GM19438 (cell line): Measurements from ENCODE around the gene OBSCN.

Experiments
- ATAC-seq: cut with Tn5 transposase; IDR thresholded peaks from one replicate; pipeline ENCODE4 v1.9.1; 2021; ENCODE audit warnings: low read depth; ENCODE audit not compliant: unreplicated experiment

The OBSCN gene

GRCh38 chr1:228392111-228392936 is 184.5 kb downstream of the OBSCN start:
- no peak for ATAC-seq

DNA sequence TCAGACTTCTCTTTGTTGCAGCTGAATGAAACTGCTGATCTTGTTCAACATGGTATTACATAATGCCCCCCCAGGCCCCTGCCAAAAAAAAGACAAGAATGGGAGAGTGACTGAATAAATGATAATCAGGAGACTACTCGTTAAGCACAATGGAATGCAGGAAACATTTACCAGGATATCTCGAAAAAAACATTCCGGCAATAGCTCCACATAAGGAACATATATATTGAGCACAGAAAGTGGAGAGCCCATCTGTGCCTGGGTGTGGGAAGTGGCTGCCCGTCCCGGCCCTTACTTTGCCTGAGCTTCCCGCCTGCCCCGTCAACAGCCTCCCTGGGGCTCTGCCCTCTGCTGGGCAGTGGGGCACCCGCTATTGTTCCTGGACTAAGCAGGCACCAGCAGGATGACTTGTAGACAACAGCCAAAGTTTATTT is 185.4 kb downstream of the OBSCN start:
- ATAC-seq = no peak

- ATAC-seq = no peak
Observed at GRCh38 chr1:228393811-228394570, 186.1 kb downstream of the OBSCN start.

DNA sequence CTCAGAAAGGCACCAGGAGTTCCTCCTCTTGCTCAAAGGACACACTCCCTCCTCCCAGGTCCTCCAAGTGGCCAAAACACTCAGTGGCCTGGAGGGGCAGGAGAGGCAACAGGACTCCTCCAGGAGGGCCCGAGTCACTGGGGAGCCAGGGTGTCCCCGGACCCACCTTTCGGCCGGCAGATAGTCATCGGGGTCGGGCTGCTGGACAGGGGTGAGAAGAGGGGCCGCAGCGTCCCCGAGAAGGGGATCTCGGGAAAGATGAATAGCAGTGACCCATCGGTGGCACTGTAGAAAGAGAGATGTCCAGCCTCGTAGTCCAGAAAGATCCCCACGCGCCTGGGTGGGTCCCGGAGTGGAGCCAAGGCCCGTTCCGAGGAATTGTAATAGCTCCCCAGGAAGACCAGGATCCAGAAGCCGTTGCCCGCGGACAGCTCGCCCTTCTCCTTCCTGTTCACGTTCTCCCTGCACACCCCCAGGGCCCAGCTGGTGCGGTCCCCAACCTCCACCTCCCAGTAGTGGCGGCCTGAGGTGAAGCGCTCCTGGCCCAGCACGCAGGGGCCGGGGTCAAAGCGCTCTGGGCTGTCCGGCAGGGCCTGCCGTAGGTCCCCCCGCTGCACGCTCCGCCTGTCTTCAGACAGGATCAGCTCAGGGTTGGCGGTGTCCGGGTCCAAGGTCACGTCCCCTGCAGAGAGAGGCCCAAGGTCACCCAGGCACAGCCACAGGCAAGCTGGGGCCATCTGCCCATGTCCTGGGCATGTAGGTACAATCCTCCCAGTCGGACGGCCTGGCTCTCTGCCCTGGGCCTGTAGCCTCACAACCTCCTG is 186.9 kb downstream of the OBSCN start:
- no peak for ATAC-seq

GRCh38 chr1:228396770-228397662 is 189.2 kb downstream of the OBSCN start:
- no peak for ATAC-seq

GRCh38 chr1:228397966-228398365 is 190.1 kb downstream of the OBSCN start:
- no peak for ATAC-seq

GRCh38 chr1:228398741-228399461 is 191.1 kb downstream of the OBSCN start:
- ATAC-seq = no peak

DNA sequence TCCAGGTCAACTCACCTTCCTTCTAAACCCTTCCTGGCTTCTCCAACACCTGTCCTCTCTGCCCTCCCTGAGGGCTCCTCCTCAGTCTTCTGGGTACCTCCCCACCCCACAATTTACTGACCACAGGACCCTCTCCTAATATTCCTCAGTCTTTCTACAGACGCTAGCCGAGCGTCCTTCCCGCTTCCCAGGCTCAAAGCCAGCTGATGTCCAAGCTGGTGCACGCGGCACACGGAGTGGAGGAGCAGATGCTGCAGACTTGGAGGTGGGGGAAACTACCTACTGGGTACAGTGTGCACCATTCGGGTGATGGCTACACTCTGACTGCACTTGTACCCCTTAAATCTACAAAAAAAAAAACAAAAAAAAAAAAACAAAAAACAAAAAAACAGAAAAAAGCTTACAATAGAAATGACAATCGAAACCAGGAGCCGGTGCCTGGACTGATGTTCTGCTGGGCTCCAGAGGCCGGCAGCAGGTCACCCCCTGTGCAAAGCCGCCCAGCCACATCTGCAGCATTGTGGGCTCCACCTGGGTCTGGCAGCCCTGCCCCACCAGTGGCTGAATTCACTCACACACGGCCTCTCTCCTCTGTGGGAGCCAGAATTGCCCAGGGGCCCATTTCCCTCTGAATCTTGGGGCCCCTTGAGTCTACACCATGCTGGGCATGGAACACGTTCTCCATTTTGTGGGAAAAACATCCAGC is 191.8 kb downstream of the OBSCN start:
- ATAC-seq = no peak

DNA sequence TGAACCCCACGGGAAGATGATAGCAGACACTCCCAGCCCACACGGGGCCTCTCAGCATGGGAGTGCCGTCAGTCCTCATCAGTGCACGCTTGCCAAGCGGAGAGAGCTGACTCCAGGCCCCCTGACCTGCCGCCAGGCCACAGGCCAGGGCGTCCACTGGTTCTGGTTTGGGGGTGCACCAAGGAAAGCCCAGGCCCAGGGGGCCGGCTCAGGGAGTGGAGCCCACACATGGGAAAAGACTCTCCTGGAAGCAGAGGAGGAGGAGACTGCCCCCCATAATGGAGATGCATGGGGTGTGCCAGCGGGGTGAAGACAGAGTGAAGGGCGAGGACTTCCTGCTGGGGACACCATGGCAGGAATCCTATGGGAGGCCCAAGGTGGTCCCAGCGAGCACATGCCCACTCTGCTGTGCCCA is 192.4 kb downstream of the OBSCN start:
- ATAC-seq = no peak

GRCh38 chr1:228400692-228401454 is 193.0 kb downstream of the OBSCN start:
- ATAC-seq = no peak

- no peak for ATAC-seq
Observed at GRCh38 chr1:228401782-228402640, 194.2 kb downstream of the OBSCN start.

DNA sequence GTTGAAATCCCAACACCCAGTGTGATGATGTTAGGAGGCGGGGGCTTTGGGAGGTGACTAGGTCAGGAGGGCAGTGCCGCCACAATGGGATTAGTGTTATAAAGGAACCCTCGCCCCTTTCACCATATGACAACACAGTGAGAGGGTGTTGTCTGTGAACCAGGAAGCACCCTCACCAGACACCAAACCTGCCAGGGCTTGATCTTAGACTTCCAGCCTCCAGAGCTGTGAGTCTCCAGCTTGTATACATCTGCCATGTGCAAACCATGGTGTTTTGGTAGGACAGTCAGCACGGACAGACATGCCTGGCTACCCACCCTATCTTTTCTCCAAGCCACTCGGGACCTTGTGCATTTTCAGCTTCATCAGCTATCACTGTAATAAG is 194.8 kb downstream of the OBSCN start:
- no peak for ATAC-seq

GRCh38 chr1:228403231-228403631 is 195.4 kb downstream of the OBSCN start:
- ATAC-seq = no peak

GRCh38 chr1:228404107-228404720 is 196.4 kb downstream of the OBSCN start:
- ATAC-seq = no peak

DNA sequence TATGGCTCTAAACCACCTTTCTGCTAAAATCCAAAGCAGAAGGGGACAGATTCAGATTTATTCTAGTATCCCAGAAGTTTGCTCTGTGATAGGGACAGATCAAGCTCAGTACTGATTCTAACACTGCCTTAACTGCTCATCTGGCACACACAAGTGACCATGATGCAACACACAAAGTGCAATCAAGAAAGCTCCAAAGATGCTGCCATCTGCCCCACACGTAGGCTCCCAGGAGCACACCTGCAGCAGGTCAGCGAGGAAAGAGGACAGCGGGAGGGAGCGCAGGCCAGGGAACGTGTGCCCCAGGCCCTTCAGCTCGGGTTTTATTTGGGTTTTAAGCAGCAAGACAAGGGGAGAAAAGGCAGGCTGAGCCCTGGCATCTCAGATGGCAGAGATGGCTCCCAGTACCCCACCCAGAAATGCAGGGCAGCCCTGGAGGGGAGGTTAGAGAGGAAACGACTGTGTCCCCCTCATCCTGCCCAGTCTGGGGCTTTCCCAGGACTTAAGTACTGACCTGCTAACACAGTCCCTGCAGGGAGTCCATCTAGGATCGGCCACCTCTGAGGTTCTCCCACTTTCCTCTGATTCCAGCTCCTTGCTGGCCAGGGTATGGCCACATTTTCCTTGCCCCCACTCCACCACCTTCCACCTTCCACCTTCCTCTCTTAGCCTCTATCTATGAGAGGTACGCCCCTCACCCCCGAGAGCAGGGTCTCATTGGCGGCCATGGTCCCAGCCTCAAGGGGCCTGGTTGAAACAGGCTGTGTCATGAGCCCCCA is 197.5 kb downstream of the OBSCN start:
- no peak for ATAC-seq

DNA sequence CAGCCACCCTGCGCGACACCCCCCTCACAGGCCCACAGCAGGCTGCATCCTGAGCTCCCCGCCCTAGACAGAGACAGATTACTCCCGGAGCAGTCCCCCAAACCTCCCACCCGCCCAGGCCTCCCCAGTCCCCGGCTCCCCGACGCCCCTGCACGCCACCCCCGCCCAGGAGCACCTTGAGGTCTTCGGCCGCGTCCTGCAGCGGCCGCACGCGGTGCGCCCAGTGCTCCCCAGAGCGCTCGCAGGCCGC is 198.1 kb downstream of the OBSCN start:
- peak; percentile 18 for ATAC-seq
